B cell (primary cell): ENCODE results near the gene ANO5. TPM values are rescaled to one million over a fixed set of nuclear protein-coding genes. Genes with fewer than 3 reads are reported as not detected.
A peak's percentile ranks its signal among the peaks of the same experiment; 100 is the strongest.

Experiments used
- ATAC-seq: fragments of 200-7000 bp; cut with Tn5 transposase; one replicate; pipeline ENCODE4 v1.10.0; 2021; ENCODE audit warnings: low read depth, mild to moderate bottlenecking, moderate number of reproducible peaks, moderate library complexity
- CTCF ChIA-PET: fragments of 350-600 bp; sonication (Branson Sonifier 250); formaldehyde crosslinking; loops from one replicate; lab custom pipeline; 2021; ENCODE audit warnings: antibody characterized with exemption, inconsistent platforms; lab: Charles Lee
- POLR2A ChIA-PET: fragments of 350-600 bp; sonication (Branson Sonifier 250); formaldehyde crosslinking; loops from one replicate; lab custom pipeline; 2021; ENCODE audit warnings: antibody characterized with exemption; lab: Charles Lee
- DNase-seq: peaks from one replicate; pipeline ENCODE4 v3.0.0; 2013
- H2AFZ ChIP-seq: 2 replicates; pipeline ENCODE4 v1.6.1; 2012; ENCODE audit warnings: mild to moderate bottlenecking, low read depth, low read length; ENCODE audit not compliant: insufficient read depth, poor library complexity, severe bottlenecking
- H3K27ac ChIP-seq, 2 donors: 1 replicate in 1 of 2; 2 replicates in 1 of 2; pipeline ENCODE4 v1.5.1; 2012 to 2013; ENCODE audit warnings: low read length in 2 of 2, mild to moderate bottlenecking in 2 of 2, moderate library complexity in 1 of 2
- H3K27me3 ChIP-seq, 4 experiments: fragments of 200-600 bp in 1 of 4; sonication (generic) in 1 of 4; replicated peaks in 1 of 4; 1 replicate in 2 of 4; 2 replicates in 2 of 4; pipeline versions ENCODE4 v1.6.1 to v1.7.0; 2013 to 2016; ENCODE audit warnings: low read length in 3 of 4, mild to moderate bottlenecking in 2 of 4, mixed read lengths in 1 of 4, moderate library complexity in 1 of 4; ENCODE audit not compliant: insufficient read depth in 4 of 4, control insufficient read depth in 3 of 4; ENCODE audit errors: control extremely low read depth in 1 of 4
- H3K36me3 ChIP-seq, 2 experiments: replicated peaks in 1 of 2; 1 replicate in 1 of 2; 2 replicates in 1 of 2; pipeline versions ENCODE4 v1.6.1 to v1.7.1; 2013; ENCODE audit warnings: low read length in 1 of 2; ENCODE audit not compliant: insufficient read depth in 2 of 2, control insufficient read depth in 1 of 2; ENCODE audit errors: control extremely low read depth in 1 of 2, extremely low read depth in 1 of 2
- H3K4me1 ChIP-seq, 2 donors: fragments of 200-600 bp in 1 of 2; sonication (generic) in 1 of 2; 1 replicate in 1 of 2; 2 replicates in 1 of 2; pipeline versions ENCODE4 v1.5.1 to v1.6.1; 2013 to 2017; ENCODE audit warnings: low read length in 2 of 2; ENCODE audit not compliant: control insufficient read depth in 2 of 2, insufficient read depth in 2 of 2
- H3K4me2 ChIP-seq: replicated peaks from 2 replicates; pipeline ENCODE3; 2012; ENCODE audit warnings: mild to moderate bottlenecking, low read depth, low read length; ENCODE audit not compliant: poor library complexity, severe bottlenecking
- H3K4me3 ChIP-seq, 5 experiments: fragments of 200-600 bp in 1 of 5; sonication (generic) in 1 of 5; 1 replicate in 3 of 5; 2 replicates in 2 of 5; pipeline versions ENCODE4 v1.5.1 to v1.7.0; 2011 to 2016; ENCODE audit warnings: low read length in 4 of 5, mild to moderate bottlenecking in 4 of 5, low read depth in 2 of 5, control low read depth in 1 of 5, moderate library complexity in 1 of 5; ENCODE audit not compliant: insufficient read depth in 1 of 5; ENCODE audit errors: control extremely low read depth in 1 of 5, extremely low read depth in 1 of 5
- H3K79me2 ChIP-seq: fragments of 200-600 bp; sonication (generic); one replicate; pipeline ENCODE4 v1.6.0; 2016; ENCODE audit warnings: low read length; ENCODE audit not compliant: control insufficient read depth, insufficient read depth
- H3K9ac ChIP-seq: fragments of 200-600 bp; sonication (generic); 2 replicates; pipeline ENCODE4 v1.6.1; 2017; ENCODE audit warnings: mild to moderate bottlenecking, low read length, moderate library complexity
- H3K9me3 ChIP-seq, 3 donors: one replicate each; pipeline versions ENCODE4 v1.6.1 to v1.7.1; 2013; ENCODE audit warnings: low read length in 2 of 3; ENCODE audit not compliant: control insufficient read depth in 2 of 3, insufficient read depth in 1 of 3; ENCODE audit errors: control extremely low read depth in 1 of 3
- H4K20me1 ChIP-seq: 2 replicates; pipeline ENCODE4 v1.6.0; 2012; ENCODE audit warnings: mild to moderate bottlenecking, low read length; ENCODE audit not compliant: insufficient read depth, control insufficient read depth, poor library complexity, severe bottlenecking
- H3K27ac Mint-ChIP-seq: one replicate; pipeline ENCODE4 v1.8.0; 2021; ENCODE audit warnings: mixed read lengths
- H3K27me3 Mint-ChIP-seq: one replicate; pipeline ENCODE4 v1.8.0; 2021; ENCODE audit warnings: mixed read lengths
- H3K4me1 Mint-ChIP-seq: one replicate; pipeline ENCODE4 v1.8.0; 2021; ENCODE audit warnings: mixed read lengths
- H3K4me3 Mint-ChIP-seq: one replicate; pipeline ENCODE4 v1.8.0; 2021; ENCODE audit warnings: mixed read lengths
- H3K9me3 Mint-ChIP-seq: one replicate; pipeline ENCODE4 v1.8.0; 2022; ENCODE audit warnings: mixed read lengths; ENCODE audit not compliant: insufficient read depth
- EZH2 ChIP-seq: IDR thresholded peaks from 2 replicates; pipeline ENCODE4 v1.6.1; 2012; ENCODE audit warnings: borderline replicate concordance, low read depth, mild to moderate bottlenecking, moderate library complexity, low read length; ENCODE audit not compliant: insufficient read depth, poor library complexity, severe bottlenecking
- WGBS: methylation state at CpG from one replicate; pipeline ENCODE4 v1.1.5; 2013; ENCODE audit warnings: missing lambda C conversion rate; ENCODE audit not compliant: insufficient coverage; 5-methylcytosine and 5-hydroxymethylcytosine counted together
- intact Hi-C: fragments of 100-400 bp; cut with micrococcal nuclease; formaldehyde crosslinking; loops from one replicate; pipeline ENCODE4 v1.10.0; 2022
- polyA plus RNA-seq: library from polyadenylated mRNA; depleted of rRNA; stranded (reverse); fragments of >200 nt; gene quantifications from 2 replicates; pipeline ENCODE4 v1.2.3, GENCODE V29; 2012
- total RNA-seq, 2 donors: library from RNA; stranded (reverse); fragments of 120-200 nt in 1 of 2; gene quantifications; 1 replicate in 1 of 2; 2 replicates in 1 of 2; pipeline versions ENCODE4 v1.2.3 to v1.2.4, GENCODE V29; 2013 to 2022
- TF ChIP-seq, protein P1 (sequence below): fragments of 200-600 bp; IDR thresholded peaks from one replicate; pipeline ENCODE4 v1.8.0; 2022; ENCODE audit warnings: antibody characterized with exemption, mild to moderate bottlenecking

The ANO5 gene
- total and polyA plus RNA-seq, 2 donors (not counting 1 experiment from before 2014, with no cell fraction given), result not detected

DNA sequence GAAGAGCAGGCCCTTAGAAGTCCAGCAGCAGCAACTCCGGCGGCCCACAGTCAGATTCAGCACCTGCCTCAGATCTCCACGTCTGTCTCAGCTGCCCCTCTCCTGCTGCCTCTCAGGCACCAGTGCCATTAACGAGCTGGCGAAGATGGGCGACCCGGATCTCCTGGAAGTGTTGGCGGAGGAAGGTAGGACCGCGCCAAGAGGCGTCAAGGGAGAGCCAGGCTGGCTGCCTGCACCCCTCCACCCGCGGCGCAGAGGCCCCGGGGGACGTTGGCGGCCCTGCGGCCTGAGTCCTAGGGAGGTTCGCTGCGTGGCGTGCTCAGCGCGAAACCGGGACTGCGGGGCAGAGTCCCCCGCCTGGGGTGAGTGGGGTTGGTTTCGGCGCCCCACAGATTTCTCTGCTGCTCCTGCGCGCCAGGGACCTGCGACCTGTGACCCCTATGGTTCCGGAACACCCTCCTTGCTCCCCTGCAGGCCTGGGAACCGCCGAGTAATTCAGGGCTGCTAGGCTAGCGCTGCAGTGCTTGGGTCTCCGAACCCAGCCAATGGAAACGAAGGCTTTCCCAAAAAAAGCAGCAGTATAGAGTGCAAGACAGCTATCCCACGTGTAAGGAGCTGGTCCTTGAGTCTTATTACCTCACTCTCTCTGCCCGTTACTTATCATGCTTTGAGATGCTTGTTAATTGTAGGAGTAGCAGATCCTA lies 615 bp downstream of the ANO5 start:
- ChIA-PET POLR2A (no interaction called here), CTCF (no interaction called here)
- Mint-ChIP-seq H3K4me3 (peak overlapping the region; percentile 74), H3K27me3 (peaks cover 27% of the 10 kb centered on the region), H3K27ac (no peak overlapping the region), H3K9me3 (no peaks in the 10 kb centered on the region), H3K4me1 (peaks cover 17% of the 10 kb centered on the region)
- intact Hi-C loops, result no loop called here
- H3K4me2 ChIP-seq, result peak overlapping the region; percentile 61
- H2AFZ ChIP-seq, result peak overlapping the region; percentile 42
- peaks cover 0 to 13% (median 8%) of the 10 kb centered on the region in 4 experiments for H3K27me3 ChIP-seq
- 8% methylated on average over 37 of the region's 39 CpGs for WGBS
- H3K9me3 ChIP-seq, result no peaks in the 10 kb centered on the region
- no peak overlapping the region for H3K9ac ChIP-seq
- no peaks in the 10 kb centered on the region for H3K79me2 ChIP-seq
- H3K4me3 ChIP-seq, result peak overlapping the region in 2 of 5 experiments; percentile 19 to 39
- no peak for ATAC-seq
- no peak for DNase-seq
- H4K20me1 ChIP-seq, result no peaks in the 10 kb centered on the region
- no peak overlapping the region for H3K27ac ChIP-seq
- H3K36me3 ChIP-seq, result no peaks in the 10 kb centered on the region
- peaks cover 14 to 17% of the 10 kb centered on the region in 2 donors for H3K4me1 ChIP-seq
- no peak for TF ChIP-seq EZH2
- TF ChIP-seq, protein P1, sequence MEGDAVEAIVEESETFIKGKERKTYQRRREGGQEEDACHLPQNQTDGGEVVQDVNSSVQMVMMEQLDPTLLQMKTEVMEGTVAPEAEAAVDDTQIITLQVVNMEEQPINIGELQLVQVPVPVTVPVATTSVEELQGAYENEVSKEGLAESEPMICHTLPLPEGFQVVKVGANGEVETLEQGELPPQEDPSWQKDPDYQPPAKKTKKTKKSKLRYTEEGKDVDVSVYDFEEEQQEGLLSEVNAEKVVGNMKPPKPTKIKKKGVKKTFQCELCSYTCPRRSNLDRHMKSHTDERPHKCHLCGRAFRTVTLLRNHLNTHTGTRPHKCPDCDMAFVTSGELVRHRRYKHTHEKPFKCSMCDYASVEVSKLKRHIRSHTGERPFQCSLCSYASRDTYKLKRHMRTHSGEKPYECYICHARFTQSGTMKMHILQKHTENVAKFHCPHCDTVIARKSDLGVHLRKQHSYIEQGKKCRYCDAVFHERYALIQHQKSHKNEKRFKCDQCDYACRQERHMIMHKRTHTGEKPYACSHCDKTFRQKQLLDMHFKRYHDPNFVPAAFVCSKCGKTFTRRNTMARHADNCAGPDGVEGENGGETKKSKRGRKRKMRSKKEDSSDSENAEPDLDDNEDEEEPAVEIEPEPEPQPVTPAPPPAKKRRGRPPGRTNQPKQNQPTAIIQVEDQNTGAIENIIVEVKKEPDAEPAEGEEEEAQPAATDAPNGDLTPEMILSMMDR, result no peak

- Mint-ChIP-seq H3K4me3 (peak overlapping the region; percentile 23), H3K4me1 (peaks cover 17% of the 10 kb centered on the region), H3K27me3 (peaks cover 27% of the 10 kb centered on the region), H3K9me3 (no peaks in the 10 kb centered on the region), H3K27ac (no peak overlapping the region)
- Histone ChIP-seq H4K20me1 (no peaks in the 10 kb centered on the region), H3K9ac (no peak overlapping the region), H3K9me3 (no peaks in the 10 kb centered on the region), H3K79me2 (no peaks in the 10 kb centered on the region), H3K27ac (no peak overlapping the region), H3K4me1 (peaks cover 14 to 17% of the 10 kb centered on the region in 2 donors), H3K4me2 (no peak overlapping the region), H3K4me3 (no peak overlapping the region), H2AFZ (no peak overlapping the region), H3K36me3 (no peaks in the 10 kb centered on the region), H3K27me3 (peaks cover 0 to 13% (median 8%) of the 10 kb centered on the region in 4 experiments)
- POLR2A ChIA-PET, result no interaction called here
- no CpG with 5 or more reads among the region's 5 CpGs for WGBS
- TF ChIP-seq, protein P1, result no peak
- no peak for TF ChIP-seq EZH2
- ATAC-seq (no peak), DNase-seq (no peak)
- intact Hi-C loops, result no loop called here
- CTCF ChIA-PET, result no interaction called here
Observed at GRCh38 chr11:22194306-22194705, 1.4 kb downstream of the ANO5 start.
